Fibroblast of lung (primary cell): ENCODE data around the gene CNDP1. TPM values are rescaled to one million over a fixed set of nuclear protein-coding genes. Genes with fewer than 3 reads are reported as not detected.

Experiments
- DNase-seq, 2 donors: peaks; one replicate each; pipeline versions ENCODE4 v3.0.0 to v3.0.0-alpha.2; 2010; ENCODE audit warnings: low read depth in 2 of 2
- H2AFZ ChIP-seq: 2 replicates; pipeline ENCODE4 v1.5.1; 2012; ENCODE audit warnings: low read length, control low read depth, inconsistent platforms
- H3K27ac ChIP-seq: 2 replicates; pipeline ENCODE4 v1.5.1; 2011; ENCODE audit warnings: low read length, control low read depth; ENCODE audit not compliant: insufficient read depth
- H3K27me3 ChIP-seq: 2 replicates; pipeline ENCODE4 v1.5.1; 2011; ENCODE audit warnings: mild to moderate bottlenecking, low read length; ENCODE audit not compliant: control insufficient read depth, insufficient read depth
- H3K36me3 ChIP-seq: 2 replicates; pipeline ENCODE4 v1.5.1; 2011; ENCODE audit warnings: low read length; ENCODE audit not compliant: control insufficient read depth, insufficient read depth
- H3K4me1 ChIP-seq: 2 replicates; pipeline ENCODE4 v1.5.1; 2011; ENCODE audit warnings: low read length; ENCODE audit not compliant: control insufficient read depth, insufficient read depth; ENCODE audit errors: extremely low read depth
- H3K4me2 ChIP-seq: 2 replicates; pipeline ENCODE4 v1.5.1; 2011; ENCODE audit warnings: low read length, control low read depth; ENCODE audit not compliant: insufficient read depth; ENCODE audit errors: extremely low read depth
- H3K4me3 ChIP-seq, 4 experiments: fragments of 200-600 bp in 1 of 4; sonication (generic) in 1 of 4; replicated peaks in 1 of 4; 2 replicates each; pipeline ENCODE4 v1.5.1; 2011 to 2016; ENCODE audit warnings: low read length in 4 of 4, low read depth in 3 of 4, mild to moderate bottlenecking in 3 of 4, control low read depth in 2 of 4, inconsistent platforms in 1 of 4, mixed read lengths in 1 of 4; ENCODE audit not compliant: insufficient read depth in 1 of 4; ENCODE audit errors: control extremely low read depth in 1 of 4
- H3K79me2 ChIP-seq: 2 replicates; pipeline ENCODE4 v1.5.1; 2012; ENCODE audit warnings: mild to moderate bottlenecking, low read length, inconsistent platforms; ENCODE audit not compliant: control insufficient read depth, insufficient read depth
- H3K9ac ChIP-seq: 2 replicates; pipeline ENCODE4 v1.5.1; 2011; ENCODE audit warnings: mild to moderate bottlenecking, low read length, control low read depth; ENCODE audit not compliant: insufficient read depth
- H3K9me3 ChIP-seq: 2 replicates; pipeline ENCODE4 v1.5.1; 2012; ENCODE audit warnings: low read depth, low read length; ENCODE audit not compliant: control insufficient read depth, insufficient read depth
- H4K20me1 ChIP-seq: 2 replicates; pipeline ENCODE4 v1.5.1; 2011; ENCODE audit warnings: low read length; ENCODE audit not compliant: control insufficient read depth, insufficient read depth; ENCODE audit errors: extremely low read depth
- CTCF ChIP-seq, 2 donors: IDR thresholded peaks in 1 of 2; conservative IDR thresholded peaks in 1 of 2; 1 replicate in 1 of 2; 2 replicates in 1 of 2; pipeline ENCODE4 v1.5.1; 2011 to 2012; ENCODE audit warnings: low read length in 2 of 2, control low read depth in 1 of 2, inconsistent platforms in 1 of 2, low read depth in 1 of 2, mild to moderate bottlenecking in 1 of 2
- EZH2 ChIP-seq: IDR thresholded peaks from 2 replicates; pipeline ENCODE4 v1.5.1; 2012; ENCODE audit warnings: low read length, control low read depth, mild to moderate bottlenecking; ENCODE audit errors: missing control alignments
- polyA plus RNA-seq, 2 donors: library from polyadenylated mRNA; depleted of rRNA in 1 of 2; stranded (reverse) in 1 of 2; unstranded in 1 of 2; fragments of >200 nt; gene quantifications; 2 replicates each; pipeline ENCODE4 v1.2.1, GENCODE V29; 2011 to 2012; ENCODE audit warnings: missing spikeins in 1 of 2
- total RNA-seq: library from RNA; depleted of rRNA; stranded (reverse); fragments of >200 nt; gene quantifications from 2 replicates; pipeline ENCODE4 v1.2.1, GENCODE V29; 2014

The CNDP1 gene
- total and polyA plus RNA-seq, 2 donors (not counting 1 experiment from before 2014, with no cell fraction given): not detected

GRCh38 chr18:74530584-74530862 lies 3.8 kb upstream of the CNDP1 start:
- H3K79me2 ChIP-seq: no peaks in the 10 kb centered on the region
- H3K36me3 ChIP-seq: no peaks in the 10 kb centered on the region
- H3K9ac ChIP-seq: no peak overlapping the region
- H3K4me3 ChIP-seq: no peak overlapping the region
- no peaks in the 10 kb centered on the region for H3K9me3 ChIP-seq
- no peaks in the 10 kb centered on the region for H3K4me1 ChIP-seq
- no peak overlapping the region for H3K27ac ChIP-seq
- H2AFZ ChIP-seq: no peak overlapping the region
- TF ChIP-seq CTCF (conservative IDR thresholded peaks at IDR 0.05 in 1 of 2, IDR thresholded peaks at IDR 0.05 in 1 of 2; ENCODE audit: low read depth in 1 of 2, low read length in 2 of 2) (no peak), EZH2 (no peak)
- no peak overlapping the region for H3K4me2 ChIP-seq
- no peak for DNase-seq
- H4K20me1 ChIP-seq: no peaks in the 10 kb centered on the region
- H3K27me3 ChIP-seq: peaks cover 8% of the 10 kb centered on the region

GRCh38 chr18:74531043-74531442 lies 3.3 kb upstream of the CNDP1 start:
- Histone ChIP-seq H3K27me3 (peaks cover 8% of the 10 kb centered on the region), H3K9me3 (no peaks in the 10 kb centered on the region), H4K20me1 (no peaks in the 10 kb centered on the region), H3K9ac (no peak overlapping the region), H3K79me2 (no peaks in the 10 kb centered on the region), H3K4me3 (no peak overlapping the region), H3K27ac (no peak overlapping the region), H2AFZ (no peak overlapping the region), H3K4me1 (no peaks in the 10 kb centered on the region), H3K36me3 (no peaks in the 10 kb centered on the region), H3K4me2 (no peak overlapping the region)
- TF ChIP-seq EZH2 (no peak), CTCF (conservative IDR thresholded peaks at IDR 0.05 in 1 of 2, IDR thresholded peaks at IDR 0.05 in 1 of 2; ENCODE audit: low read depth in 1 of 2, low read length in 2 of 2) (no peak)
- DNase-seq: no peak

- H3K4me3 ChIP-seq: no peak overlapping the region
- H3K36me3 ChIP-seq: no peaks in the 10 kb centered on the region
- H3K4me1 ChIP-seq: no peaks in the 10 kb centered on the region
- no peak overlapping the region for H2AFZ ChIP-seq
- no peak for TF ChIP-seq EZH2
- TF ChIP-seq CTCF (conservative IDR thresholded peaks at IDR 0.05 in 1 of 2, IDR thresholded peaks at IDR 0.05 in 1 of 2; ENCODE audit: low read depth in 1 of 2, low read length in 2 of 2): no peak
- H3K79me2 ChIP-seq: no peaks in the 10 kb centered on the region
- H4K20me1 ChIP-seq: no peaks in the 10 kb centered on the region
- H3K27ac ChIP-seq: no peak overlapping the region
- no peak overlapping the region for H3K9ac ChIP-seq
- H3K27me3 ChIP-seq: peaks cover 8% of the 10 kb centered on the region
- DNase-seq: no peak
- no peak overlapping the region for H3K4me2 ChIP-seq
- no peaks in the 10 kb centered on the region for H3K9me3 ChIP-seq
Observed at GRCh38 chr18:74532511-74533025, 1.7 kb upstream of the CNDP1 start.
